Coronary artery (tissue), 2 donors: Measurements from ENCODE around the gene SHC2.
"Not testable (repeated sequence)": the region's sequence is repeated elsewhere in the genome, so short reads cannot be mapped to it uniquely, and the experiment has no call there.

ENCODE experiments used
- DNase-seq: peaks from one replicate; pipeline ENCODE4 v3.0.0-alpha.2; 2017; ENCODE audit warnings: low spot score
- H3K27ac ChIP-seq, 2 donors: fragments of 200-600 bp; sonication (generic); one replicate each; pipeline ENCODE4 v1.5.1; 2016 to 2019
- H3K4me3 ChIP-seq: fragments of 200-600 bp; sonication (generic); 2 replicates; pipeline ENCODE4 v1.5.1; 2016; ENCODE audit warnings: mild to moderate bottlenecking, moderate library complexity
- TF ChIP-seq, protein P1 (sequence below): fragments of 200-600 bp; sonication (generic); IDR thresholded peaks from one replicate; pipeline ENCODE4 v1.5.1; 2019; ENCODE audit warnings: antibody characterized with exemption

SHC2 gene

GRCh38 chr19:399370-399769 lies 61.5 kb downstream of the SHC2 start:
- Histone ChIP-seq H3K27ac (no peak overlapping the region), H3K4me3 (no peak overlapping the region)
- TF ChIP-seq, protein P1, sequence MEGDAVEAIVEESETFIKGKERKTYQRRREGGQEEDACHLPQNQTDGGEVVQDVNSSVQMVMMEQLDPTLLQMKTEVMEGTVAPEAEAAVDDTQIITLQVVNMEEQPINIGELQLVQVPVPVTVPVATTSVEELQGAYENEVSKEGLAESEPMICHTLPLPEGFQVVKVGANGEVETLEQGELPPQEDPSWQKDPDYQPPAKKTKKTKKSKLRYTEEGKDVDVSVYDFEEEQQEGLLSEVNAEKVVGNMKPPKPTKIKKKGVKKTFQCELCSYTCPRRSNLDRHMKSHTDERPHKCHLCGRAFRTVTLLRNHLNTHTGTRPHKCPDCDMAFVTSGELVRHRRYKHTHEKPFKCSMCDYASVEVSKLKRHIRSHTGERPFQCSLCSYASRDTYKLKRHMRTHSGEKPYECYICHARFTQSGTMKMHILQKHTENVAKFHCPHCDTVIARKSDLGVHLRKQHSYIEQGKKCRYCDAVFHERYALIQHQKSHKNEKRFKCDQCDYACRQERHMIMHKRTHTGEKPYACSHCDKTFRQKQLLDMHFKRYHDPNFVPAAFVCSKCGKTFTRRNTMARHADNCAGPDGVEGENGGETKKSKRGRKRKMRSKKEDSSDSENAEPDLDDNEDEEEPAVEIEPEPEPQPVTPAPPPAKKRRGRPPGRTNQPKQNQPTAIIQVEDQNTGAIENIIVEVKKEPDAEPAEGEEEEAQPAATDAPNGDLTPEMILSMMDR, result no peak
- DNase-seq, result no peak

DNA sequence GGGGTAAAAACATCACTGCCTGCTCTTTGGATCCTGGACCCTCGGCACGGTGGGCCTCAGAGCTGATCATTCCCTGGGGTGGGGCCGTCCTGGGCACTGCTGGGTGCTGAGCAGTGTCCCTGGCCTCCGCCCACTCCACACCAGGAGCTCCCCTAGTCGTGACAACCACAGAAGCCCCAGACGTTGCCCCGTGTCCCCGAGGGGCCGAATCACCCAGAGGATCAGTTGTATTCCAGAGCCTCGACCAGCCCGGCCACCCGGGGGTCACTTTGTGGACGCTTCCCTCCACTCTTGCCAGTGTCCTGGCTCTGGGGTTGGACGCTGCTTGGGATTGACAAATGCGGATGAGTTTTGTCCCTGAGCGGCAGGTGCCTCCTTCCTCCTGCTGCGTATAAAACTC lies 62.1 kb downstream of the SHC2 start:
- Histone ChIP-seq H3K4me3 (no peak overlapping the region), H3K27ac (no peak overlapping the region)
- TF ChIP-seq, protein P1, result no peak
- no peak for DNase-seq

DNA sequence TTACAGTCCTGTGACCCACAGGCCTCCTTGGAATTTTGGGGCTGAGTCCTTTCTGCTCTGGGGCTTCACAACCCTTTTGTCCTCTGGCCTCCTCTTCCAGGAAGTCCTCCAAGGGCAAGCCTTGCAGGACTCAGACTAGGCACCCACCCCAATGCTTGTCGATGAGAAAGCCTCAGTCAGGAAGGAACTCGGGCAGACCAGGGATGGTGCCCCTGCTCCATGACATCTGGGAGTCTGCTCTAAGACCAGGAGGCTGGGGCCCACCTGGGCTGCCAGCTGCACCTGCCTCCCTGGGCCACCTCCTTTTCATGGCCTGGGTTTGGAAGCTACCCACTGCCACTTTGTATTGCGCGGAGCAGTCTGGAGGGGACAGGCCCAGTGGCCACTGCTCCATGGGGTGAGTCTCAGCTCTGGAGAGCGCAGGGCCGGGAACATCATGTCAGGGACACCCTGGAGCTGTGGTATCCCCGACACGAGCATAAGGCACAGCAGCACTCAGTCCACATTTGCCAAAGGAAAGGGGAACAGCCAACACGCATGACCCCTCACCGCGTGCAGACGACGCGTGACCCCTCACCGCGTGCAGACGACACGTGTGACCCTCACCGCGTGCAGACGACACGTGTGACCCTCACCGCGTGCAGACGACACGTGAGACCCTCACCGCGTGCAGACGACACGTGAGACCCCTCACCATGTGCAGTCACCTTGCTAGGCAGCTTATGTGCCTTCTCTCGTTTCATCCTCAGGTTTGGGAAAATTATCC lies 62.7 kb downstream of the SHC2 start:
- TF ChIP-seq, protein P1, result no peak
- no peak overlapping the region for H3K4me3 ChIP-seq
- no peak overlapping the region for H3K27ac ChIP-seq
- DNase-seq, result no peak

DNA sequence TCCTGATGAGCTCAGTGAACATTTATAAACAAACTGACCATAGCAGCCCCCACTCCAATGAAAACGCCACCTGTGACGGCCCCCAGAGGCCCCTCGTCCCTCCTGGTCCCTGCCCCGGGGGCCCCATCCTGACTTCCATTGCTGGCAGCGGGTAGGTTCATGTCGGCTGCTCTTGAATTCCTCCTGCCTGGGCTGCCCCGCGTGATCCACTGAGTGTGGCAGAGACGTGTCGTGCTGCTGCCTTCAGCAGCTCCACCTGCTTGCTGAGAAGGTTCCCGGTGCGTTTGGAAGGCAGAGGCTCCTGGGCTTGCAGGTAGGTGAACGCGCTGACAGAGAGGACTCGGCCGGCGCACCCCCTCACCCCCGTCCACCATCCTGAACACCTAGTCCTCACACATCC lies 63.5 kb downstream of the SHC2 start:
- DNase-seq, result no peak
- TF ChIP-seq, protein P1, result no peak
- no peak overlapping the region for H3K4me3 ChIP-seq
- H3K27ac ChIP-seq, result no peak overlapping the region

DNA sequence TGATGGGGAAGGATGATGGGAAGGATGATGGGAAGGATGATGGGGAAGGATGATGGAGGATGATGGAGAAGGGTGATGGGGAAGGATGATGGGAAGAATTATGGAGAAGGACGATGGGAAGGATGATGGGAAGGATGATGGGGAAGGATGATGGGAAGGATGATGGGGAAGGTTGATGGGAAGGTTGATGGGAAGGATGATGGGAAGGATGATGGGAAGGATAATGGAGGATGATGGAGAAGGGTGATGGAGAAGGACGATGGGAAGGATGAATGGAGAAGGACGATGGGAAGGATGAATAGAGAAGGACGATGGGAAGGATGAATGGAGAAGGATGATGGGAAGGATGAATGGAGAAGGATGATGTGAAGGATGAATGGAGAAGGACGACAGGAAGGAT lies 65.4 kb downstream of the SHC2 start:
- no peak for DNase-seq
- TF ChIP-seq, protein P1, result no peak

DNA sequence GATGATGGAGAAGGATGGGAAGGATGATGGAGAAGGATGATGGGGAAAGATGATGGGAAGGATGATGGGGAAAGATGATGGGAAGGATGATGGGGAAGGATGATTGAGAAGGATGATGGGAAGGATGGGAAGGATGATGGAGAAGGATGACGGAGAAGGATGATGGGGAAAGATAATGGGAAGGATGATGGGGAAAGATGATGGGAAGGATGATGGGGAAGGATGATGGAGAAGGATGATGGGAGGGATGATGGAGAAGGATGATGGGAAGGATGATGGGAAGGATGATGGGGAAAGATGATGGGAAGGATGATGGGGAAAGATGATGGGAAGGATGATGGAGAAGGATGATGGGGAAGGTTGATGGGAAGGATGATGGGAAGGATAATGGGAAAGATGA lies 66.0 kb downstream of the SHC2 start:
- H3K27ac ChIP-seq, H3K4me3 ChIP-seq, DNase-seq: not testable (repeated sequence)

More for the DNA sequence above, 65.4 kb downstream of the SHC2 start:
- H3K4me3 ChIP-seq, result no peak overlapping the region
- H3K27ac ChIP-seq, result no peak overlapping the region

- not testable (repeated sequence) for H3K4me3 ChIP-seq, H3K27ac ChIP-seq, DNase-seq
Measured at GRCh38 chr19:393560-393959, 67.3 kb downstream of the SHC2 start.

GRCh38 chr19:392375-392970 lies 68.4 kb downstream of the SHC2 start:
- Histone ChIP-seq H3K27ac (no peak overlapping the region), H3K4me3 (no peak overlapping the region)
- TF ChIP-seq, protein P1, result no peak
- no peak for DNase-seq
